ENCODE data around the gene ARL16. TPM values are rescaled to one million over a fixed set of nuclear protein-coding genes. Genes with fewer than 3 reads are reported as not detected.

ARL16 gene
- total and polyA plus RNA-seq, 2 experiments from 2014 or later, result 40.4 to 54.9 TPM

DNA sequence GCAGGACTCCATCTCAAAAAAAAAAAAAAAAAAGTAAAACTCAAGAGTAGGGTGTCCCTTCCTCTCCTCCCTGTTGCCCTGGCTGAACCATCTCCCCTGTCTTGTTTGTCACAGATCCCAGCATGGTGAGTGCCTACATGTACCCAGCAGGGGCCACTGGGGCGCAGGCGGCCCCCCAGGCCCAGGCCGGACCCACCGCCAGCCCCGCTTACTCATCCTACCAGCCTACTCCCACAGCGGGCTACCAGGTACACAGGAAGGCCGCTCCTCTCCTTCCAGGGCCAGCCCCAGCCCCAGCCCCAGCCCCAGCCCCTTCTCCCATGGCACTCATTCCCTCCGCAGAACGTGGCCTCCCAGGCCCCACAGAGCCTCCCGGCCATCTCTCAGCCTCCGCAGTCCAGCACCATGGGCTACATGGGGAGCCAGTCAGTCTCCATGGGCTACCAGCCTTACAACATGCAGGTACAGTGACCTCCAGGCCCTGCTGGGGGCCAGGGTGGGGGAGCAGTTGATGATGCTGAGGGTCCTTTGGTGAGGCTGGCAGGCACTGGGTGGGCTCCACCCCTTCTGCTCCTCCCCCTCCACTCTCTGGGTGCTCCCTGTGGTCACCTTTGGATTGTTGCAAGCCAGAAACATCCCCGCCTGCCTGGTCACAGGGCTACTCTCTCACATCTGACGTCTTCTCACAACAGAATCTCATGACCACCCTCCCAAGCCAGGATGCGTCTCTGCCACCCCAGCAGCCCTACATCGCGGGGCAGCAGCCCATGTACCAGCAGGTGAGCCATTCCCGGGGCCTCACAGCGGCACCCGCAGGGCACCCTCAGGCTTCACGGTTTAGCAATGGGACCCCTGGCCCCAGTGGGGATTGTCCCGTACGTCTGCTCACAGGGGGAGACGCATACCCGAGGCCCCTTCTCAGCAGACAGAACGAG lies 17.0 kb upstream of the ARL16 start:
- peaks cover 26% of the 10 kb centered on the region for H3F3A ChIP-seq (replicated peaks; ENCODE audit: low read depth)
- H3K27ac Mint-ChIP-seq, result no peak overlapping the region; the same call in 1 of the 2 replicates
- peaks cover 3% of the 10 kb centered on the region for H3K36me3 ChIP-seq (ENCODE audit: insufficient read depth)
- no peak overlapping the region for H3K4me2 ChIP-seq
- 0 out of 2 replicates have a peak overlapping the region, but pooled peaks have one; percentile 26 for H3K27ac ChIP-seq (ENCODE audit: low read depth)
- ATAC-seq (no peak), DNase-seq (ENCODE audit: low spot score) (no peak)
- no peak overlapping the region for H2AFZ ChIP-seq
- H3K4me3 Mint-ChIP-seq, result peak overlapping the region; percentile 23; the same call in 2 of the 3 replicates
- no peaks in the 10 kb centered on the region for H3K9me3 Mint-ChIP-seq
- peaks cover 10% of the 10 kb centered on the region for H3K4me1 ChIP-seq (ENCODE audit: insufficient read depth)
- no peak overlapping the region for H3K4me3 ChIP-seq
- peaks cover 60% of the 10 kb centered on the region for H3K36me3 Mint-ChIP-seq (ENCODE audit: low read depth)
- peaks cover 15% of the 10 kb centered on the region for H3K27me3 Mint-ChIP-seq (ENCODE audit: insufficient read depth, low read depth, poor library complexity)
- no peaks in the 10 kb centered on the region for H3K27me3 ChIP-seq (ENCODE audit: insufficient read depth)
- no peaks in the 10 kb centered on the region for H3K9me2 ChIP-seq (ENCODE audit: insufficient read depth)
- peaks cover 51% of the 10 kb centered on the region for H3K79me2 ChIP-seq (replicated peaks; ENCODE audit: insufficient read depth)
- H3K4me1 Mint-ChIP-seq, result peaks cover 10% of the 10 kb centered on the region; the same call in 2 of the 3 replicates
- peaks cover 12% of the 10 kb centered on the region for H4K20me1 ChIP-seq (replicated peaks; ENCODE audit: insufficient read depth)
- TF ChIP-seq JUNB (IDR thresholded peaks at IDR 0.05; ENCODE audit: unreplicated experiment) (no peak), CREB1 (CRISPR knock-in tag; IDR thresholded peaks at IDR 0.05; ENCODE audit: low read depth) (no peak), NANOG (IDR thresholded peaks at IDR 0.05; ENCODE audit: borderline replicate concordance) (no peak), ZNF114 (CRISPR knock-in tag; IDR thresholded peaks at IDR 0.05) (no peak)
- TF ChIP-seq, protein P1, sequence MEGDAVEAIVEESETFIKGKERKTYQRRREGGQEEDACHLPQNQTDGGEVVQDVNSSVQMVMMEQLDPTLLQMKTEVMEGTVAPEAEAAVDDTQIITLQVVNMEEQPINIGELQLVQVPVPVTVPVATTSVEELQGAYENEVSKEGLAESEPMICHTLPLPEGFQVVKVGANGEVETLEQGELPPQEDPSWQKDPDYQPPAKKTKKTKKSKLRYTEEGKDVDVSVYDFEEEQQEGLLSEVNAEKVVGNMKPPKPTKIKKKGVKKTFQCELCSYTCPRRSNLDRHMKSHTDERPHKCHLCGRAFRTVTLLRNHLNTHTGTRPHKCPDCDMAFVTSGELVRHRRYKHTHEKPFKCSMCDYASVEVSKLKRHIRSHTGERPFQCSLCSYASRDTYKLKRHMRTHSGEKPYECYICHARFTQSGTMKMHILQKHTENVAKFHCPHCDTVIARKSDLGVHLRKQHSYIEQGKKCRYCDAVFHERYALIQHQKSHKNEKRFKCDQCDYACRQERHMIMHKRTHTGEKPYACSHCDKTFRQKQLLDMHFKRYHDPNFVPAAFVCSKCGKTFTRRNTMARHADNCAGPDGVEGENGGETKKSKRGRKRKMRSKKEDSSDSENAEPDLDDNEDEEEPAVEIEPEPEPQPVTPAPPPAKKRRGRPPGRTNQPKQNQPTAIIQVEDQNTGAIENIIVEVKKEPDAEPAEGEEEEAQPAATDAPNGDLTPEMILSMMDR (conservative IDR thresholded peaks at IDR 0.05; ENCODE audit: low read depth in 2 of 2), result no peak

GRCh38 chr17:81697261-81698044 lies 13.9 kb upstream of the ARL16 start:
- Histone ChIP-seq H3K4me1 (ENCODE audit: insufficient read depth) (peaks cover 5% of the 10 kb centered on the region; the same call in 1 of the 2 replicates), H3K9me2 (ENCODE audit: insufficient read depth) (no peaks in the 10 kb centered on the region), H3K4me3 (no peak overlapping the region), H3K4me2 (no peak overlapping the region), H3K36me3 (ENCODE audit: insufficient read depth) (no peaks in the 10 kb centered on the region), H3K27ac (ENCODE audit: low read depth) (no peak overlapping the region), H4K20me1 (replicated peaks; ENCODE audit: insufficient read depth) (peaks cover 12% of the 10 kb centered on the region; the same call in 1 of the 2 replicates), H3F3A (replicated peaks; ENCODE audit: low read depth) (peaks cover 16% of the 10 kb centered on the region; the same call in 1 of the 2 replicates), H3K79me2 (replicated peaks; ENCODE audit: insufficient read depth) (peaks cover 31% of the 10 kb centered on the region), H2AFZ (no peak overlapping the region), H3K27me3 (ENCODE audit: insufficient read depth) (no peaks in the 10 kb centered on the region)
- Mint-ChIP-seq H3K36me3 (ENCODE audit: low read depth) (peaks cover 45% of the 10 kb centered on the region), H3K4me1 (peaks cover 8% of the 10 kb centered on the region; the same call in 2 of the 3 replicates), H3K27me3 (ENCODE audit: insufficient read depth, low read depth, poor library complexity) (peaks cover 10% of the 10 kb centered on the region), H3K4me3 (no peak overlapping the region), H3K9me3 (no peaks in the 10 kb centered on the region), H3K27ac (peak overlapping the region; percentile 59; the same call in 1 of the 2 replicates)
- DNase-seq (ENCODE audit: low spot score) (no peak), ATAC-seq (no peak)
- no peak for TF ChIP-seq ZNF114 (CRISPR knock-in tag; IDR thresholded peaks at IDR 0.05)

Data from GM23338 (cell line).